SW 1271 (cell line): ENCODE results near the gene ANKHD1.
"Not testable (repeated sequence)": the region's sequence is repeated elsewhere in the genome, so short reads cannot be mapped to it uniquely, and the experiment has no call there.

Source experiments
- DNase-seq, 2 experiments: peaks; one replicate each; lab custom pipeline; 2025; lab: John Stamatoyannopoulos, UW

Gene ANKHD1

GRCh38 chr5:140381351-140381750 lies 20.3 kb upstream of the ANKHD1 start:
- DNase-seq, result no peak

DNA sequence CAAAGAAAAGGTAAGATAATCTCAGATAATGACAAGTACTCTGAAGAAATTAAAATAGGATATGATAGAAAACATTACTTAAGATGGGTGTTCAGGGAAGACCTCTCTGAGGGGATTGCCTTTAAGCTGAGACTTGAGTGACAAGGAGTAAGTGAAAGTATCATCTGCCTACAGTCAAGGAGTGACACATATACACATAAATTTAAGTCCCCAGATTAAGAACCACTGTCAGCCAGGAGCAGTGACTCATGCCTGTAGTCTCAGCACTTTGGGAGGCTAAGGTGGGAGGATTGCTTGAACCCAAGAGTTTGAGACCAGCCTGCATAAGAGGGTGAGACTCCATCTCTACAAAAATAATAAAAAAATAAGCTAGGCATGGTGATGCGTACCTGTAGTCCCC lies 19.7 kb upstream of the ANKHD1 start:
- DNase-seq, result no peak

DNA sequence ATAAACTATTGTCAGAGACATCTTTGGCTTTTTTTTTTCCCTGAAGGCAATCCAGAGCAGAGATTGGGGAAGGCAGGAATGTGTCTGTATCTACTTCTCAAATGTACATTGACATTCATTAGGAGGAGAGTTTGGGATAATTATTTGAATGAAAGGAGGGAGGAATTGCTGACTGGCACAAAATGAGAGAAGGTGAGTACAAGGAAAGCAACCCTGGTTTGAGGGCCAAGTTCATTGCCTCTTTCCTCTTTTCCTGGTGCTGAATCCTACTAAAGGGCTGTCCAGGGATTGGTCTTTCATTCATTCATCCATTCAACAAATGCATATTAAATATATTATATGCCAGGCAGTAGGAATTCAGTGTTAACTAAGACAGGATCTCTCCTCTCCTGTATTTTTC lies 18.8 kb upstream of the ANKHD1 start:
- DNase-seq, result no peak

- no peak for DNase-seq
These were observed 18.3 kb upstream of the ANKHD1 start for GRCh38 chr5:140383300-140383699.

DNA sequence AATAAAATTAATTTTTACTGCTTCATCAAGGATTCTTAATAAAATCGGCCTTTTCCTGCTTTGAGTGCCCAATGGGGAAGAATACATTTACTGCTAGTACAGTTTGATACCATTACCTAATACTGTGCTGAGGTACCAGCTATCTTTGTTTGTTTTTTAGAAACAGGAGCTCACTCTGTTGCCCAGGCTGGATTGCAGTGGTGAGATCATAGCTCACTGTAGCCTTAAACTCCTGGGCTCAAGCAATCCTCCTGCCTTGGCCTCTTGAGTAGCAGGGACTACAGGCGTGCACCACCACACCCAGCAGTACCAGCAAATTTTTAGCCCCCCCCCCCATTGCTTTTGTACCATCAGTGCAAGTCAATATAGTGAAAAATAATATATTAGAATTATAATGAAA lies 13.6 kb upstream of the ANKHD1 start:
- no peak for DNase-seq

DNA sequence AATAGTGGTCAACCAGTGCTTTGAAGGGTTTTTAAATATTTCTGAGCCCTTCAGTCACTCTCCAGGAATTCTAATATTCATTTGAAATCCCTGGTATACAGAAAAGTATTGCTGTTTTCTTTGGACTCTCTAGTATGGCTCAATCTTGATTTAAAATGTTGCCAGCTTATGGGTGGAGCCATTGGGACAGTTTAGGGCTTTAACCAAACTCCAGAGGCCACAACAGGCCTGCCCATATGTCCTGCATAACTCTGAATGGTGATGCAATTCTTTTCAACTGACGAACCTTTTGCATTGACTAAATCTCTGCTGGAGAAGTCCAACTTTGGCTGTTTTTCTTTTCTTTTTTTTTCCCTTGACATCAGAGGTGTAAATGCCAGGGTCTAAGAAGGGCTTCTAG lies 10.3 kb upstream of the ANKHD1 start:
- no peak for DNase-seq

DNA sequence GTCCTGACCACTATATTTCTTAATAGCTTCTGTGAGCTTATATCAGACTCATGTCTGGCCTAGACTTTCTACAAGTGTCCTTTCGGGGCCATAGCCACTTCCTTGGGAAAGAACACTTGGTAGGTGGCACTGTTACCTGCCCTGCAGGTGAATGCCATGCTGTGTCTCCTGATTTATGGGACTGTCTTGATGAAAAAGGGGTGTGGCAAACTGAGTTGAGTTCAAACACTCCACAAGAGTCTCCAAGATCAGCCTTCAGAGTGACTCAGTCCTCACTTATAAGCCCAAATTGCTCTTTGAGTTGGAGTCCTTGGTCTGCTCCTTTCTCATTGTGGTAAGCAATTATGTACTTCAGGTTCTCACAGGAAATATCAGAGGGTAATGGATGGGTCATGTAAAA lies 9.9 kb upstream of the ANKHD1 start:
- DNase-seq, result no peak

DNA sequence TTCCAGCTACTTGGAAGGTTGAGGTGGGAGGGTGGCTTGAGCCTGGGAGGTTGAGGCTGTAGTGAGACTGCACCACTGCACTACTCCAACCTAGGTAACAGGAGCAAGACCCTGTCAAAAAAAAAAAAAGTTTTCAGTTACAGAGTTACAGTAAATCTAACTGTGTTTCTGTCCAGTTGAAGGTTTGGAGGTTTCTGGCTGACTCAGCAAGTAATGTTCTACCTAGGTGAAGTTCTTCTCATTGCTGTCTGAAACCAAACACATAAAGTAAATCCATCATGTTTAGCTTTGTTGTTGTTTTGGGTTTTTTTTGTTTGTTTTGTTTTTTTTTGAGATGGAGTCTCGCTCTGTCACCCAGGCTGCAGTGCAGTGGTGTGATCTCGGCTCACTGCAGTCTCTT lies 7.9 kb upstream of the ANKHD1 start:
- no peak for DNase-seq

DNA sequence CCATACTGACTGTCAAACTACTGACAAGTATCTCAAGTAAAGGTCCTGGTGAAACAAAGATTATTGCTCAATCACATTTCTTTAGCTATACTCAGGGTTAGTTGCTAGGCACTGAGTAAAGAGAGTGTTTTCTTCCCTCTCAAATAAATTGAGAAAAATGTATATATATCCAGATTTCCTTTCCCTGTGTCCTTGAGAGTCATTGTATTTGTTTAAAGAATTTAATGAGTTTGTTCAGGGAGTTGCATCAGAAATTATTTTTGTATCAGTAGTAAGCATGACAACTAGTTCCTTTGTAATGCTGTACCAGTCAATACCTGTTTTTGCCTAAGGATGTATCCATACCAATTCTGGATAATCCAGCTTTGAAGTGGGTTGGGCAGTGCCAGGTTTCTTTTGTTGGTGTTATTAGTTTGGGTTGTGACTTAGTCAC lies 3.2 kb upstream of the ANKHD1 start:
- no peak for DNase-seq

DNA sequence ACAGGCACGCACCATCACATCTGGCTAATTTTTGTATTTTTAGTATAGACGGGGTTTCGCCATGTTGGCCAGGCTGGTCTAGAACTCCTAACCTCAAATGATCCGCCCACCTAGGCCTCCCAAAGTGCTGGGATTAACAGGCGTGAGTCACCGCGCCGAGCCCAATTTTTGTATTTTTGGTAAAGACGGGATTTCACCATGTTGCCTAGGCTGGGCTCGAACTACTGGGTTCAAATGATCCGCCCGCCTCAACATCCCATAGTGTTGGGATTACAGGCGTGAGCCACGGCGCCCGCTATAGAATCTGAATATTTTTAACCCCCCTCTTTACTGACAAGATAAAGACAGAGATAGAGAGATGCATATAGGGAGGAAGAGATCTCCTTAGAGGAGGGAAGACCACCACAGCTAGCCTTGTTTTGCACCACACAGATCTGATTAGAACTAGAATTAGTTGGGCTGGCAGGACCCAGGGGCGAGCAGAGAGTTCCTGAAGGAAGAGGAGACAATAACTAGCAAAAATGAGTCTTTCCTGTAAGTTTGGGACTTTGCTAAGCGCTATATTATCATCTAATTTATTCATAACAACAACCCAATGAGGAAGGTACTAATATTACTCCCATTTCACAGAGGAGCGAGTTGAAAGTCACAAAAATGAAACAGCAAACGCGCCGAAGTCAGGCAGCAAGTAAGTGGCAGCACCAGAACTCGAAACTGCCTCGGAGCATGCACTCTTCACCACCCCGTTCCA lies 1.5 kb upstream of the ANKHD1 start:
- no peak for DNase-seq

- peak; percentile 92 to 99 for DNase-seq
These were observed 787 bp upstream of the ANKHD1 start for GRCh38 chr5:140400730-140401361.

- peak; percentile 26 to 75 for DNase-seq
These were observed 833 bp downstream of the ANKHD1 start for GRCh38 chr5:140402258-140403074.

- DNase-seq, result no peak
These were observed 2.0 kb downstream of the ANKHD1 start for GRCh38 chr5:140403613-140404012.

DNA sequence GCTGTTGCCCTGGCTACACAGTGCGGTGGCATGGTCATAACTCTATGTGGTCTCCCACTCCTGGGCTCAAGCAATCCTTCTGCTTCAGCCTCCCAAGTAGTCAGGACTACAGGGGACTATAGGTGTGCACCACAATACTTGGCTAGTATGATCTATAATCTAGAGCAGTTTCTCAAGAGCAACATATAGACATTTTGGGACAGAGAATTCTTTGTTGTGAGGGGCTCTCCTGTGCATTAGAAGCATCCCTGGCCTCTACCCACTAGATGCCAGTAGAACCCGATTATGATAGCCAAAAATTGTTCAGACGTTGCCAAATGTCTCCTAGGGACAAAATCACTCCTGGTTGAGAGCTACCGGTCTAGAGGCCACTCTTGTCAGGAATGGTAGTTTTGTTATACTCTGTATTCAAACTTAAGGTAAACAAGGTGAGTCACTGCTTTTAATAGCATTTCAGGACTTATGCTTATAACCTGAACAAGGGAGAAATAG lies 7.2 kb downstream of the ANKHD1 start:
- no peak for DNase-seq

DNA sequence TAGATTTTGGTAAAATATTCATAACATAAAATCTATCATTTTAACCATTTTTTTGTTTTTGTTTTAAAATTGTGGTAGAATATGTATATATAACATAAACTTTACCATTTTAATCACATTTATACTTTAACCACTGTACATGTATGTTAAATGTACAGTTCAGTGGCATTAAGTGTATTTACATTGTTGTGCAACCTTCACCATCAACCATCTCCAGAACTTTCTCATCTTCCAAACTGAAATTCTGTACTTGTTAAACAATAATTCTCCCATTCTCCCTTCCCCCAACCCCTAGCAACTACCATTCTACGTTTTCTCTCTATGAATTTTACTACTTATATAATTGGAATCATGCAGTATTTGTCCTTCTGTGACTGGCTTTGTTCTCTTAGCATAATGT lies 11.6 kb downstream of the ANKHD1 start:
- no peak for DNase-seq

DNA sequence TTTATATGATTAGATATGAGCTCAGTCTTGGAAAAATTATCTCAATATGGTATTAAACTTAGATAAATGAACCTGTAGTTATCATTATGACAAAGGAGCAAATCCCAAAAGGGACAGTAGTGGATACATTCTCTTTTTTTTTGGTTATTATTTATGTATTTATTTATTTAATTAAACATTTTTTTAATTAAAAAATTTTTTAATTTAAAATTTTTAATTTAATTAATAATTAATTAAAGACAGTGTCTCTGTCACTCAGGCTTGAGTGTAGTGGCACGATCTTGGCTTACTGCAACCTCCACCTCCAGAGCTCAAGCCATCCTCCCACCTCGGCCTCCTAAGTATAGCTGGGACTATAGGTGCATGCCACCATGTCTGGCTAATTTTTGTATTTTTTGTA lies 15.6 kb downstream of the ANKHD1 start:
- DNase-seq, result no peak

DNA sequence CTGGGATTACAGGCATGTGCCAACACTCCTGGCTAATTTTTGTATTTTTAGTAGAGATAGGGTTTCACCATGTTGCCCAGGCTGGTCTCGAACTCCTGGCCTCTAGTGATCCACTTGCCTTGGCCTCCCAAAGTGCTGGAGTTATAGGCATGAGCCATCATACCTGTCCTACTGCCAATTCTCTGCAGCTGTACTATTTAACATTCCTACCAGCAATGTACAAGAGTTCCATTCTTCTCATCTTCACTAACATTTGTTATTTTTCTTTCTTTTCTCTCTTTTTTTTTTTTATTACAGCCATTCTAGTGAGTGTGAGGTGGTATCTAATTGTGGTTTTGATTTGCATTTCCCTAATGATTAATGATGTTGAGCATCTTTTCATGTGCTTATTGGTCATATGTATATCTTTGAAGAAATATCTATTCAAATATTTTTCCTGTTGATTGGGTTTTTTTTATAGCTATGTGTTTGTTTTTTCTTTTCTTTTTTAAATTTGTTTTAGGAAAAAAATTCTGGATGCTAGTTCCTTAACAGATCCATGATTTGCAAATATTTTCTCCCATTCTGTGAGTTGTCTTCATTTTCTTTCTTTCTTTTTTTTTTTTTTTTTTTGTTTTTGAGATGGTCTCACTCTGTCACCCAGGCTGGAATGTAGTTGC lies 17.4 kb downstream of the ANKHD1 start:
- DNase-seq, result no peak

- DNase-seq, result no peak
These were observed 18.6 kb downstream of the ANKHD1 start for GRCh38 chr5:140420226-140420570.

GRCh38 chr5:140420665-140421361 lies 19.2 kb downstream of the ANKHD1 start:
- no peak for DNase-seq

DNA sequence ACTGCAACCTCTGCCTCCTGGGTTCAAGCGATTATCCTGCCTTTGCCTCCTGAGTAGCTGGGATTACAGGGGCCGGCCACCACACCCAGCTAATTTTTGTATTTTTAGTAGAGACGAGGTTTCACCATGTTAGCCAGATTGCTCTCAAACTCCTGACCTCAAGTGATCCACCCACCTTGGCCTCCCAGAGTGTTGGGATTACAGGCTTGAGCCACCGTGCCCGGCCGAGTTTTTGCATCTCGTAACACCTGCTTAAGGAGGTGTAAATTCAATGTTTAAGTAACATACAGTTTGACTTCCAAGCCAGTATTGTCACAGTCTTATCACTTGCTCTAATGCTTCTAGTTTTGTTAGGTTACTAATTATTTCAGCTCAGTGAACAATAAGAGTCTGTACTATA lies 19.7 kb downstream of the ANKHD1 start:
- DNase-seq, result not testable (repeated sequence)

GRCh38 chr5:140423609-140424008 lies 22.0 kb downstream of the ANKHD1 start:
- DNase-seq, result no peak

GRCh38 chr5:140424135-140424534 lies 22.5 kb downstream of the ANKHD1 start:
- DNase-seq, result no peak
